Liver (tissue), 3 donors: ENCODE measurements around the gene SPRYD3.

Experiments
- ATF3 ChIP-seq: IDR thresholded peaks from 2 replicates; pipeline ENCODE4 v1.6.1; 2016; ENCODE audit warnings: antibody characterized with exemption
- CTCF ChIP-seq: fragments of 150-350 bp; IDR thresholded peaks from 2 replicates; pipeline ENCODE4 v1.5.1; 2017; ENCODE audit warnings: improper control_type of control experiment, low read depth, low read length; ENCODE audit not compliant: missing input control
- EGR1 ChIP-seq, 2 donors: IDR thresholded peaks; 2 replicates each; pipeline ENCODE4 v1.6.1; 2016 to 2018; ENCODE audit warnings: antibody characterized with exemption in 2 of 2, low read depth in 2 of 2
- FOXA1 ChIP-seq: IDR thresholded peaks from 2 replicates; pipeline ENCODE4 v1.6.1; 2016; ENCODE audit warnings: antibody characterized with exemption
- GABPA ChIP-seq, 2 donors: IDR thresholded peaks in 1 of 2; conservative IDR thresholded peaks in 1 of 2; 2 replicates each; pipeline ENCODE4 v1.6.1; 2016; ENCODE audit warnings: antibody characterized with exemption in 2 of 2, mild to moderate bottlenecking in 1 of 2, moderate library complexity in 1 of 2
- MAX ChIP-seq: IDR thresholded peaks from 2 replicates; pipeline ENCODE4 v1.6.1; 2016; ENCODE audit warnings: antibody characterized with exemption
- RAD21 ChIP-seq, 2 donors: IDR thresholded peaks; 2 replicates each; pipeline ENCODE4 v1.6.1; 2016; ENCODE audit warnings: antibody characterized with exemption in 2 of 2, mild to moderate bottlenecking in 2 of 2
- REST ChIP-seq: IDR thresholded peaks from 2 replicates; pipeline ENCODE4 v1.6.1; 2016; ENCODE audit warnings: antibody characterized with exemption, mild to moderate bottlenecking
- TAF1 ChIP-seq: conservative IDR thresholded peaks from 2 replicates; pipeline ENCODE4 v1.6.1; 2016; ENCODE audit warnings: antibody characterized with exemption, mild to moderate bottlenecking
- YY1 ChIP-seq: IDR thresholded peaks from 2 replicates; pipeline ENCODE4 v1.6.1; 2016; ENCODE audit warnings: antibody characterized with exemption, mild to moderate bottlenecking
- ZBTB33 ChIP-seq: IDR thresholded peaks from 2 replicates; pipeline ENCODE4 v1.6.1; 2016; ENCODE audit warnings: antibody characterized with exemption
- donor health status: healthy.
- donor health status: healthy.

- no peak for TF ChIP-seq CTCF
- no peak for TF ChIP-seq FOXA1
- TF ChIP-seq MAX, result no peak
- no peak for TF ChIP-seq GABPA (IDR thresholded peaks at IDR 0.05 in 1 of 2, conservative IDR thresholded peaks at IDR 0.05 in 1 of 2)
- TF ChIP-seq REST, result no peak
- TF ChIP-seq YY1, result no peak
- no peak for TF ChIP-seq RAD21 (IDR thresholded peaks at IDR 0.05)
- TF ChIP-seq EGR1 (IDR thresholded peaks at IDR 0.05; ENCODE audit: low read depth in 2 of 2), result no peak
- no peak for TF ChIP-seq TAF1
- TF ChIP-seq ATF3, result no peak
- no peak for TF ChIP-seq ZBTB33
Observed at GRCh38 chr12:53014709-53015108, 64.5 kb downstream of the SPRYD3 start.
